Ramos (cell line): ENCODE data around the gene DAB2IP.

ENCODE experiments used
- in situ Hi-C: fragments of 300-500 bp; cut with MboI; formaldehyde crosslinking; loops from one replicate; pipeline ENCODE4 v1.14.3; 2022; ENCODE audit warnings: low sequenced_read_pairs; ENCODE audit not compliant: unreplicated experiment

Gene DAB2IP

DNA sequence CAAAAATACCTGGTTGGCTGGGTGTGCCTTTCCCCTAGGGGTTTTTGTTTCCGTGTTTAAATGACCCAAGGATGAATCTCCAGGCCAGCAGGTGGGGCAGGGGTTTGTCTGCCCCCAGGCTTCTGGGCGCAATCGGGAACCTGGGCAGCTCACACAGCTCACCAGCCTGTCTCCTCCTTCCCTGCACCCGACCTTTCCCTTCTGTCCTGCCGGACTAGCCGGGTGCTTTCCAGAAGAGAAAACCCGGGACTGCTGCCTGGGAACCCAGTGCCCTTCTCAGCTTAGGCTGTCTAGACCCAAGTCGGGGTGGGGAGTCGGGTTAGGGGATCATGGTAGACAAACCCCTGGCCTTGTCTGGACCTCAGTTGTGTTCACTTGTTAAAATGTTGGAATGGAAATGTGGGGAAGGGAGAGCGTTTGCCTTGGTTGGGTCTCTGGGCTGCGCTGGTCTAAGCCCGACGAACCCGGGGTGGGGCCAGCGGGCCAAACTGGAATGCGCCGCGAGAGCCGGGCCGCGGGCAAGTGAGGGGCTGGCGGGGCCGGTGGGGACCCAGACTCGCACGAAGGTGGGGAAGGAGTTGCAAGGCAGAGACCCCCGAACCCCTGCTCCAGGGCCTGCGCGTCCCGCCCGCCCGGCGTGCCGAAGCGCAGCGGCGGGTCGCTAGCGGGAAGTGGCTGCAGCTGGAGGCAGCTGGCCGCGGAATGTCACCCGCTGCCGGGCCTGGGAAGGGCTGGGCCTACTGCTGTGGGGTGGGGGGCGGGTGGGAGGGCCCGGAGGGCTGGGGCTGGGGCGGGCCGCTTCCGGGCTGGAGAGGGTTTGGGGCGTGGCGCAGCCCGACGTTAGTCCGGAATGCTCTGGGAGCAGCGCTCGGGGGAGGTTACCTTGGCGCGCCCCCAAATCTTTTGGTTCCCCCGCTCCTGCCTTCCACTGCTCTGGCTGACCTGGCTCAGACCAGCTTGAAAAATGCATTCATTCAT is 84.6 kb downstream of the DAB2IP start:
- in situ Hi-C loops = no loop called here

DNA sequence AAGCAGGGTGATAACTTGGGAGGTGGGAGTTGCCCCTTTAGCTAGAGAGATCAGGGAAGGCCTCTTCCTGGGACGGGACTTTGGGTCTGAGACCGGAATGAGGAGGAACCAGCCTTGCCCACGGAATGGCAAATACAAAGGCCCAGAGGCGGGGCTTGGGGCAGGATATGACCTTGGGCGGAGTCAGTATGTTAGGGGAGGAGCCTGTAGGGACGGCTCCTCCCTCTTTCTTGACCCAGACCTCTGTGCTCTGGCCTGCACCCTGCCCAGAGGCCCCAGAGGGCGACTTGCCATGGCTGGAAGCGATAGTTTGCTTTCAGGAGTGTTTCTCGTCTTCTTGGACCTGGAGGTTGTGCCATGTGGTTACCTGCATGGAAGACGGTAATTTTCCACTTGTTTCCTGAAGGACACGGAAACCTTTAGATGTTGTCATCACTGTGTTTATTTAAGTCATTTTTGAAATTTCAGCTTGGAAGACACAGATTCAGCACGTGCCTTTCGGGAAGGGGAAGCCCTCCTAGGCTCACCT is 85.6 kb downstream of the DAB2IP start:
- in situ Hi-C loops = no loop called here

DNA sequence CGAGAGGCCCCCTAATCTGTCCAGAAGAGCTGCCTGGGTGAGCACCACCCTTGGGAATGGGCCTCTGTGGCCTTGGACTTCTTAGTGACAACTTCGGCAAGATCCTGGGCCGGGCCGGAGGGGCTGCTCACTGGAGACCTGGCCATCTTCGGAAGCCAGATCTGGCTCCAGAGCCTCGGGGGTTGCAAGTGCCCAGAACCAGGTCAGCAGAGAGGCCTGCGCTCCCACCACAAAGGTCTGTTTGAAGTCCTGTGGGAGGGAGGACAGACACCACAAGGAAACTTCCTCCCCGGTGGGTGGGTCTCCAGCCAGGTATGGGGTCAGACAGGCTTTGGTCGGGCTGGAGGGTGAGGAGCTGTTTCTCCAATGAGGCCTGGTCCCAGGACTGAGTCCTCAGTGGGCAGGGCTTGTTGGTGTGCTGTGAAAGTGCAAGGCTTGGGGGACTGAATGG is 86.1 kb downstream of the DAB2IP start:
- in situ Hi-C loops = no loop called here

DNA sequence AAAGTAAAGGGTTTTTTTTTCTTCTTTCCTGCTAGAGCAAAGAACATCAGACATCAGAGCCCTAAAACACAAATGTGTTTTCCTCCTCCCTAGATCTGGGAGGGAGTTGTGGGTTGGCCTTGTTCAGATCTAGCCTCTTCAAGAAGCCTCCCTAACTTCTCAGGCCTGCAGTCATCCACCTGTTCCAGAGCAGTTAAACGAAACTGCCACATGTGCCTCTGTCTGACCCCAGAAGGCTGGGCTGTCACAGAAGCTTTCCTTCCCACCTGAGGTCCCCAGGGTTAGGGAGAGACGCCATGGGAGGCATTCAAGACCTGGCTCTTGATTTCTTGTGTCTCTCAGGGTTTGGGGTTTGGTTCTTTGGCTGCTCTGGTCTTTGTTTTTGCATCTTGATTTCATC is 87.0 kb downstream of the DAB2IP start:
- in situ Hi-C loops = no loop called here

DNA sequence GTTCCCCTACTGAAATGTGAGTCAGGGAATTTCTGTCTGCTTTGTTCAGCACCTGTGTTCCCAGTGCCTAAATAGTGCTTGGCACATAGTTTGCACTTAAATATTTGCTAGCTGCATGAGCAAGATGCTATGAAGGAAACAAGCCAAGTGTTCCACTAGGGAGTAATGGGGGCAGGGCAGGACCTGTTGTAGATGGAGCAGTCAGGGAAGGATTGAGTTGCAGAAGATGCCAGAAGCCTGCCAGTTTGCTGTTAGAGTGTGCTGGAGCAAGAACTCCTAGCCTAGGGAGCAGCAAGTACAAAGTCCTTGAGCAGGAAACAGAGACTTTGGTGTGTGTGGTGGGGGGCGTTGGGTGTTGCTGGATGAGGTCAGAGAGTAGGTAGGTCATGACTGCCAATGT is 87.5 kb downstream of the DAB2IP start:
- in situ Hi-C loops = no loop called here

DNA sequence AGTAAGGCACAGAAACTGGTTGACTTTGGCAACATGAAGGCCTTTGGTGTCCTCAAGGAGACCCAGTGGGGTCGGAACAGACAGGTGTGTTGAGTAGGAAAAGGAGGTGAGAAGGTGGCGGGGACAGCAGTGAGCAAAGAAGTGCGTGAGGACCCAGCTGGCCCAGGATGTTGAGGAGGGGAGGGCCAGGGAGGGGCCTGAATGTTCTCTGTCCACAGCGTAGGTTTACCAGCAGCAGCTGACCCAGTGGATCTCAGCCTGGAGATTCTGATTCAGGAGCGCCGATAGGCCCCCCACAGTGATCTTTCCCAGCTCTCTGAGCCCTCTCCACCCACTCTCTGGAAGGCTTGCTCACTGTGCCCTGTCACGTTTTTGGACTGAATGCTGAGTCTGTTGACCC is 88.5 kb downstream of the DAB2IP start:
- in situ Hi-C loops = loop anchor here (5.0 kb wide), 1 partner anchor 257 kb away; no protein-coding TSS in a partner anchor

DNA sequence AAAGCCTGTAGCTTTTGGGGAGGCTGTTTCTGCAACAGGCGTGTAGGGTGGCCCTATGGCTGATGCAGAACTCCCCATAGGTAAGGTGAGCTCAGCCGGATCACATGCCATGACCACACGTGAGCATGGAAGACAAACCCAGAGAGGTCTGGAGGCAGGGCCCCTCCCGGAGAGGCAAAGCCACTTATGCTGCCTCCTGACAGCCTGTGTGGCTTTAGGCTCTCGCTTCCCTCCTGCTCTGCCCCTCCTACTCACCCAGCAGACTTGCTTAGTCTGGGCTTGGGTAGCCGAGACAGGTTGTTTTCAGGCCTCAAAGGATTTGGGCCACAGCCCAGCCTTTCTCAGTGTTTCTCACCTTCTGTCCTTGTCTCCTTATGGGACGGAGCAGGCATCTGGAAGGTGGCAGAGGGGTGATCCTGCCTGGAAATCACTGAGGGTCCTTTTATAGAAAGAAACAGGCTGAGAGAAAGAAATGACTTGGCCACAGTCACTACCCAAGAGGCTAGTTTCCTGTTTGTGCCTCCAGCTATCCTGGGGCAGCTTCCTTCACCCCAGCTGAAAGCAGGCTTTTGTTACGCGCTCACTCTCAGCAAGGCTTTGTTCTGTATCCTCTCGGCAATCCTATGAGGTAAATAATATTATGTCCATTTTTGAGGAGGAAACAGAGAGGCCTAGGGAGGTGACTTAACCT is 89.9 kb downstream of the DAB2IP start:
- in situ Hi-C loops = loop anchor here (5.0 kb wide), 1 partner anchor 256 kb away; no protein-coding TSS in a partner anchor

DNA sequence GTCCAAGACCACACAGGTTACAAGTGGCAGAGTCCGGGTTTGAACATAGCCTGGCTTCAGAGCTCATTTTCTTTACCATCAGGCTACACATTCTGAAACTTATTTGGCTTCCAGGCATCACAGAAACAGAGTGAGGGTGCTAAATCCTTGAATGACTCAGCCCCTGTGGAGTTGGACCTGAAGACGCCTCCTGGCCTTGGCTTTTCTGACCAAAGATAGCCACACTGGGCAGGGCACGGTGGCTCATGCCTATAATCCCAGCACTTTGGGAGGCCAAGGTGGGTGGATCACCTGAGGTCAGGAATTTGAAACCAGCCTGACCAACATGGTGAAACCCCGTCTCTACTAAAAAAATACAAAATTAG is 90.5 kb downstream of the DAB2IP start:
- in situ Hi-C loops = loop anchor here (5.0 kb wide), 1 partner anchor 255 kb away; no protein-coding TSS in a partner anchor

DNA sequence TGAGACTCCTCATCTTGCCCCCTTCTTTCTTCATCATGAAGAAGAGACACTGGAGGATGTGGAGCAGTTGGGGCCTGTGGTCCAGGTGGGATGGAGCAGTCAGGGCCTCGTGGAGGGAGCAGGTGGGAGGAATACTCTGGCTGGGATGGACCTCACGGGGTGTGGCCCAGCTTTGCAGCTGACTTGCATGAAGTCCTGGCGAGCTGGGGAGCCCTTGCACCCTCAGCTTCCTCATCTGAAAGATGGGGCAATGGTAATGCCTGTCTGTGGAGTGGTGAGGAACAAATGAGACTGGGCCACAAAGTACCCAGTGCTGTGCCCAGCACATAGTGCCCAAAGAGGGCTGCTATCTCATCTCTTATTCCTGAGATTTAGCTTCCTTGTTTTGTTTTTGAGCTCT is 91.5 kb downstream of the DAB2IP start:
- in situ Hi-C loops = loop anchor here (5.0 kb wide), 1 partner anchor 254 kb away; no protein-coding TSS in a partner anchor

DNA sequence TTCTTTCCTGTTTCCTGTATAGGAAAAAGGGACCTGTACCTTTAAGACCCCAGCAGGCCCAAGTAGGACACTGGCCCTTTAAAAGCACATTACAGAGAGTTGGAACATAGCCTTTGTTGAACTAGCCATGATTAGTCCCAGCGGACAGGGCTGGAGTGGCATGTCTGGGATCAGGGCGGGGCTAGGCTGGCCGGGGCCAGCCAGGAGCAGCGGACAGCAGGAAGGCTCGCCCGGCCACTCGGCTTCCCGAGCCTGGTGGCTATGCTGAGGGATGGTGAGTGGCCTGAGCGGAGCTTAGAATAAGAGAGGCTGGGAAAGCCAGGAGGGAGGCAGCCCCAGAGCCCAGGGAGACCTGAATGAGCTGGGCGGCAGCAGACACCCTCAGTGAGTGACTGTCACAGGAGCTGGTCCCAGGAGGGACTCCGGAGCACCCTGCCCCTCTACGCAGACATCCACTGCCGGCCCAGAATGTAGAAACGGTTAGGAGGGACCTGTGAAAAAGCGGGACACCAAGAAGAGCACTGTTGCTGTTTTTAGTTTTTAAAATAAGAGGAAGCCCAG is 92.1 kb downstream of the DAB2IP start:
- in situ Hi-C loops = loop anchor here (5.0 kb wide), 1 partner anchor 254 kb away; no protein-coding TSS in a partner anchor

DNA sequence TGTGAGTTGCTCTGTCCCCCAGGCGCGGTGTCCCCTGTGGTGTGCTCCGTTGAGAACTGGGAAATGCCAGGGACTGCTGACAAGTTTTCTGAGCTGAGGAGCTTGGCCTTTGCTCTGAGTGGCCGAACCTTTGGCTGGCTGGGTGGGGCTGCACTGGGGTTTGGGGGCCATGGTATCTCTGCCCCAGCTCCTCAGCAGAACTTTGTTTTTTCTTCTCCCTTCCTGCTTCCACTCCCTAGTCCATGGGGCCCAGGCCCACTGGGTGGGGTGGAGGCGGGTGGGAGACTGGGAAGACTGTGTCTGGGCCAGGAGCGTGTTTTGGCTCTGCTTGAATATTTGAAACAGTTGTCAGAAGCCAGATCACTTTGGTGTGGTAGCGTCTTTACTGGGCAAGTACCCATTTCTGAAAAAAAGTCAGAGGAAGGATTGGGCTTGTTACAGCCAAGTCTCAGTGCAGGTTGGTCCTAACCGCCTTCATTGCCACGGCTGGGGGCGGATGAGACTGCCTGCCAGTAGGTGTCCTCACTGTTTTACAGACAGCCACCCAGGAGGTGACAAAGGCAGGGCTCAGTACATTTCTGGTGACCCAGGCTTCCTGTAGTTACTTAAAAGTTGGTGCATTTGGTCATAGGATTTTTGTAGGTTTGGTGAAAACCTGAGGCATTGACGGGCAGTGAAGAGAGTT is 92.7 kb downstream of the DAB2IP start:
- in situ Hi-C loops = loop anchor here (5.0 kb wide), 1 partner anchor 253 kb away; no protein-coding TSS in a partner anchor

DNA sequence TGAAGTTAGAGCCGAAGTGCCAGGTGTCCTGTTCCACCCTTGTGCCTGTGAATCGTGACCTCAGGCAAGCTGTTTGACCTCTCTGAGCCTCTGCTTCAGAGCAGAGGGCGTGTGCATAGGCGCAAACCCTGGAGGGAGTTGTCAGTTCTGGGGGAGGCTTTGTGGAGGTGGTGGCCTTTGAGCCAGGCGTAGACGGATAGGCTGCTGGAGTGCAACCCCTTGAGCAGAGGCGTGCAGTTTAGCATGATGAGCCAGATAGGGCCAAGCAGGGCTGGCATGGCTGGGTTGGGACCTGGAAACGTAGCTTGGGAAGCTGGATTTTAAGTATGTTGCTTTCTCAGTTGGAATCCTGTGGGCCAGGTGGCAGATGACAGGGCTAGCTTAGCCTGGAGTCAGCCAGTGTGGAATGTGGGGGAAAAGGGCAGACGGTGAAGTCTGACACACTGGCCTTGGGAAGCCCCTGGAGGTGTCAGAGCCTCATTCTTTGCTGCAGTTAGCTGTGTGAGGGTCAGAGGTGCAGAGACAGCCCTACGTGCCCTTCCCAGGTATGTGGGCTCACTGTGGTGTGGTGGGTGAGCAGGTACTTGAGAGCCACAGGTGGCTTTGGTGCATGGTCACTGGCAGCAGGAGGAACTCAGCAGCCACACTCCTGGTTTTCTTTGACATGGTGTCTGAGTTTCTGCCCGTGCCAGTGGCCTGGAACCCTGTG is 93.4 kb downstream of the DAB2IP start:
- in situ Hi-C loops = loop anchor here (5.0 kb wide), 1 partner anchor 252 kb away; no protein-coding TSS in a partner anchor

DNA sequence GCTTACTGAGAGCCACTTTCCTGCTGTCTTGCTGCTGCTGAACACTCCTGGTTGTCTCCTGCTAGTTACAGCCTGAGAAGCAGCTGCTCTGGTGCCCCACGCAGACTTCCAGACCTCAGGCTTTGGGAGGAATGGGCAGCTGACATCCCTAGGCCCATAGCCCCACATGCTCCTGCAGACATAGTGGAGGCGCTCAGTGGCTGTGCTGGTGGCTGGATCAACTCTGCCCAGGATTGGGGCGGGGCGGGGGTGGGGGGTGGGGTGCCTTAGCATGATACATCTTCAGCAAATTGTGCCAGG is 93.9 kb downstream of the DAB2IP start:
- in situ Hi-C loops = no loop called here

DNA sequence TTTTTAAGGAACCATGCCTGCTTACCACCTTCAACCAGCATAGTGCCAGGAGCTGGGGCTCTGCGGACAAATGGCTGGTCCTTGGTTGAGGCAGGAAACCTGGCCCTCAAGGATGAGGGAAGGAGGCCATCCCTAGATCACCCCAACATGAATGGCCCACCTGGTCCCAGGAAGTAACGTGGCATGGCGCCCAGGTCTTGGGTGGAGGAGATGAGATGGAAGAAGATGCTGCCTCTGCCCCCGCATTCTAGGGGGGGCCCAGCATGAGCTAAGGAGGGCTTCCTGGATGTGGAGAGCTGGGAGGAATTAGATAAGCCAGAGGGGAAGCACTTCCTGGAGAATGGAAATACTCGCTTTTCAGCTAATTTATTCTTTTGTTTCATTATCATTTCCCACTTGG is 95.0 kb downstream of the DAB2IP start:
- in situ Hi-C loops = no loop called here

DNA sequence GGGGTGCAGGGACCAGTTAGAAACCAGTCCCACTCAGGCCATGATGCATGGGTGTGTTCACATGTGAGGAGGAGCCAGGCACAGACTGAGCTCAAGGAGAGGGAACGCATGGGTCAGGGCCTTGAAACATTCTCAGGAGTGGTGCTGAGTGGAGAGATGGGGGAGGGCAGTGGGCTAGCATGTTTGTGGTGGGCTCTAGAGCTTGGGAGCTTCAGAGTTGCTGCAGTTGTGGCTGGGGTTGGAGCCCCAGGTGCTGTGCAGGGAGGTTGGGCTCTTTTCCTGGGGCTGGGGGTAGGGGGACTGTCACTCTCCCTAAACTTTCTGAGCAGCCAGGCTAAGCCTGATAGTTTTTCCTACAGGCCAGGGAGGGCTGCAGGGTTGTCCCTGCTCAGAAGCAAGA is 95.4 kb downstream of the DAB2IP start:
- in situ Hi-C loops = no loop called here

DNA sequence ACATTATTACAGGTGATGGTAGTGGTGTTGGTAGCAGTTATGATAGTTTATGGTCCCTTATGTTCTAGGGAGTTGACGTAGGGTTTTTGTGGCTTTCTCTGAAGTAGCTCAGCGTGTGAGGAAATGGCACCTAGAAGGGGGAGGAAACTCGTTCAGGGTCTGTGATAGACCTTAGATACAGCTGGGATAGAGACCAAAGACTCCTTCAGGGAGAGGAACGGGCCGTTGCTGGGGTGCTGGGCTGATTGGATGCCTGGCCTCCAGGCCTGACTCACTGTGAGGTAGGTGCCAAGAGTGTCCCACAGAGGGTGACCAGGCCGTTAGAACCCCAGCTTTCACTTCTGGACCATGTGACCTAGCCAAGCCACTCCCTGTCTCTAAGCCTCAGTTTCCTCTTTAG is 96.6 kb downstream of the DAB2IP start:
- in situ Hi-C loops = no loop called here

DNA sequence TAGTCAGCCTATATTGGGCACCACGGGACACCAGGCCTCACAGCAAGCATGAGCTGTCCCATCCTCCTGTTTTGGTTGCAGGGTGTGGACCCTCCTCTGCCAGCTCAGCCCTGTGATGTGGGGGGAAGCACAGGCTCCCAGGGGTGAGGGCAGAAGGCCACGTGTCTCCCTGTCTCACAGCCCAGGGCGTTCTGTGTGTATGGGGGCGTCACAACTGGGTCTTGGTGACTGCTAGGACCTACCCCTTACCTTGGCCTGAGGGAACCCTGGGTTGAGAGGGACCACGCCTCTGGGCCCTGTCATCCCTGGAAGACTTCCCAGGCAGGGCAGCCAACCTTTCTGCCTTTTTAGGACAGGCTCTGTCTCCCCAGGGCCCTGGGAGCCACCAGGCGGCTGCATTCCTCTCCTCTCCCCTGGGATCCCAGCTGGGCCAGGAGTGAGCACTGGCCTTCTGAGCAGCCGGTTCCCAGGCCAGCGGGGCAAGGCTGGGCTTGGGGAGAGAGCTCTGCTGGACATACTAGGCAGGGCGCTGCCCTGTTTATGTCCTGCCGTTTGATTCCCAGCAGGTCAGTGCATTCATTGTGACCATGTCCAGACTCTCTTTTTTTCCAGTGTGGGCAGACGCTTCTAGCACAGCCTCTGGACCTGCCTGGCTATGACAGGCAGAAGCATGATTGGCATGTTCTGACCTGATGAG is 97.4 kb downstream of the DAB2IP start:
- in situ Hi-C loops = no loop called here

DNA sequence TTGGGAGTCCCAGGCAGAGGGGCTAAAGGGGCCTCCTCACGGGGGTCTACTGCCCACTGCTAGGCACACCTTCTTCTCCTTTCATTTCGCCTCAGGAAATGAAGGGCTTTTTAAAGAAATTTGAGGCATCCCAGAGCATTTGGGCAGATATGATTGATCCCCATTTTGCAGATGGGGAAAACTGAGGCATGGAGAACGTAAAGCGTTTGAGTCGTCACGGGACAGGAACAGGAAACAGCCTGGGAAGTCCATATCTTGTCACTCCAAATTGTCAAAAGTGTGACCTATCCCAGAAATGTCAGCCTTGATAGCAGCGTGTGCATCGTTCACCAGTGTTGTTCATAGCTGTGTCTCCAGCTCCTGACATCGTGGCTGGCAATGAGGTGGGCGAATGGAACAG is 98.2 kb downstream of the DAB2IP start:
- in situ Hi-C loops = no loop called here

DNA sequence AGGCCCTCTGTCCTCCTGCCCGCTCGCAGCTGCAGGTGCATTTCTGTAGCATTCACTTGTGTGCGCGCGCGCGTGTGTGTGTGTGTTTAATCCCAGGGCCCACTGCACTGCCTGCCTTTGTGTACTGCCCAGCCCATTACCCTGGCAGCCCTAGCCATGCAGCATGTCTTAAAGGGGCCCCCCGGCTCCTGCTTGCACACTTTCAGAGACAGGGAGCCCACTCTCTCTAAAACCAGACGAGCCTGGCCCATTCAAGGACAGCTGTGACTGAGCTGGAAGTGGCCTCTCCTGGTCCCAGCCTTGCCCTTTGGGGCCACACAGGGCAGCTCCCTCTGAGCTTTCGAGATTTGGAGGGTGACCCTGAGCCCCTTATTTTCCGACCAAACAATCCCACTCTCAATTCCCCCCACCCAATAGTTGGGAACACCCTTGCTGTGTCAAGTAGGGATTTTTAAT is 98.9 kb downstream of the DAB2IP start:
- in situ Hi-C loops = no loop called here
